ENCODE data around the gene SLC39A1. TPM values are rescaled to one million over a fixed set of nuclear protein-coding genes. Genes with fewer than 3 reads are reported as not detected.

SLC39A1 gene
- total RNA-seq, 2 donors from 2014 or later = 102 to 136 TPM

DNA sequence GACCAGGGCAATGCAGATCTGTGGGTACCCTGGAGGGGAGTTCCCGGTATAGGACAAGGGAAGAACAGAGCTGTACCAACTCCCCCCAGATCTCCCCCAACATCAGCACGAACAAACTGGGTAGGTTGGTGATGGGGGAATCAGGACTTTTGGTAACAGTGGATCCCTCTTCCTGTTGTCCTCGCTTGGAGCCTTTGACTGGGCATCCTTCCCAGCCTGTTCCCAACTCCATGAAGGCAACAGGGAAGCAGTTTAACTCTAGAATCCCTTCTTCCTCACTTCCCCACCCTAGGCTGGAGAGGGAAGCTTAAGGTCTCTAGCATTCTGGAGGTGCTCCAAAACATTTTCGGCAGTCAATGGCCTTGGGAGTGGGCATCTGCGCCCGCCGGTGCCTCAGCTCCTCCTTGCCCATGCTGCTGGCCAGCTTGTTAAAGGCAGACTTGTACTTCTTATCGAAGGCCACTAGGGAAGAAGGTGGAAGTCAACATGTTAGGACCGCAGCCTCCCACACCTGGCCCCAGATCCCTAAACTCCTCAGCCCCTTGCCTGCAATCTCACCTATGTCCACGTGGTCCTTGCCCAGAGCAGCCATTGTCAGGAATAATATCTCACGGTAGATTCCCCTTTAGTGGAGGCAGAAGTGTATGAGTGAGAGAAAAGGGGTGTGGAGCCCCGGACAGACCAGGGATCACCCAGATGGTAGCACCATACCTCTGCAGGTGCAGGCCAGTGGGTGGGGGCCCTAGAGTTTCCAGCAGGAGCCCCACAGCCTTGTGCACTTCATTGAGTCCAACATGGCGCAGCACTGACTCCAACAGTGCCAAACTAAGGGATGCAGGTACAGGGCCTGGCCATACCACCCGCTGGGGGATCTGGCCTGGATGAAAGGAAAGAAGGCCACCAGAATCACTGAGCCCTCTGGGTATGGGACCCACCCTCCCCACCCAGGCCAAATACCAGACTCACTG is 33.1 kb downstream of the SLC39A1 start:
- H3K36me3 ChIP-seq = peaks cover 32% of the 10 kb centered on the region
- no peak overlapping the region for H3K27ac ChIP-seq
- H3K9me3 ChIP-seq = no peaks in the 10 kb centered on the region
- ATAC-seq (ENCODE audit: insufficient number of reproducible peaks, low FRiP score, low read depth) (no peak), DNase-seq (ENCODE audit: low spot score) (no peak)
- TF ChIP-seq, protein P1, sequence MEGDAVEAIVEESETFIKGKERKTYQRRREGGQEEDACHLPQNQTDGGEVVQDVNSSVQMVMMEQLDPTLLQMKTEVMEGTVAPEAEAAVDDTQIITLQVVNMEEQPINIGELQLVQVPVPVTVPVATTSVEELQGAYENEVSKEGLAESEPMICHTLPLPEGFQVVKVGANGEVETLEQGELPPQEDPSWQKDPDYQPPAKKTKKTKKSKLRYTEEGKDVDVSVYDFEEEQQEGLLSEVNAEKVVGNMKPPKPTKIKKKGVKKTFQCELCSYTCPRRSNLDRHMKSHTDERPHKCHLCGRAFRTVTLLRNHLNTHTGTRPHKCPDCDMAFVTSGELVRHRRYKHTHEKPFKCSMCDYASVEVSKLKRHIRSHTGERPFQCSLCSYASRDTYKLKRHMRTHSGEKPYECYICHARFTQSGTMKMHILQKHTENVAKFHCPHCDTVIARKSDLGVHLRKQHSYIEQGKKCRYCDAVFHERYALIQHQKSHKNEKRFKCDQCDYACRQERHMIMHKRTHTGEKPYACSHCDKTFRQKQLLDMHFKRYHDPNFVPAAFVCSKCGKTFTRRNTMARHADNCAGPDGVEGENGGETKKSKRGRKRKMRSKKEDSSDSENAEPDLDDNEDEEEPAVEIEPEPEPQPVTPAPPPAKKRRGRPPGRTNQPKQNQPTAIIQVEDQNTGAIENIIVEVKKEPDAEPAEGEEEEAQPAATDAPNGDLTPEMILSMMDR (IDR thresholded peaks at IDR 0.05) = no peak
- no peaks in the 10 kb centered on the region for H3K4me1 ChIP-seq (ENCODE audit: control insufficient read depth in 1 of 2, low read depth in 2 of 2)
- H3K4me3 ChIP-seq = no peak overlapping the region
- no peaks in the 10 kb centered on the region for H3K27me3 ChIP-seq (replicated peaks; ENCODE audit: insufficient read depth)

DNA sequence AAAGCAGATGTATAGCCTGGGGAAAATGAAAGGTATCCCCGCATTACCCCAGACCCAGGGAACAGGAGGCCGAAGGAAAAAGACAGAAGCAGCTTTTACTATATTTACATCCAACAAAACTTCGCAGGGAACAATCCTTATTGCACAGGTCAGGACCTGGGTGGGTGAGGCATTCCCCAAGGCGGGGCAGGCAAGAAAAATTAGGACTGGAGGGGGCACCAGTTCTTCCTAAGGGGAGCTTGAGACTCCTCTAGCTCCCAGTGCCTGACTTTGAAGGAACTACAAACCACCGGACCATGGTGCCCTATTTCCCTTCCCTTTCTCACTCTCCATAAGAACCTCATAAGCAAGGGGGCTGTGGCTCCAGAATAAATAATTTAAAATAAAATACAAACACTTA is 33.9 kb downstream of the SLC39A1 start:
- Histone ChIP-seq H3K36me3 (peaks cover 27% of the 10 kb centered on the region), H3K4me1 (ENCODE audit: control insufficient read depth in 1 of 2, low read depth in 2 of 2) (no peaks in the 10 kb centered on the region), H3K4me3 (no peak overlapping the region), H3K27me3 (replicated peaks; ENCODE audit: insufficient read depth) (no peaks in the 10 kb centered on the region), H3K27ac (no peak overlapping the region), H3K9me3 (no peaks in the 10 kb centered on the region)
- no peak for ATAC-seq (ENCODE audit: insufficient number of reproducible peaks, low FRiP score, low read depth)
- no peak for DNase-seq (ENCODE audit: low spot score)
- TF ChIP-seq, protein P1 (IDR thresholded peaks at IDR 0.05) = no peak

DNA sequence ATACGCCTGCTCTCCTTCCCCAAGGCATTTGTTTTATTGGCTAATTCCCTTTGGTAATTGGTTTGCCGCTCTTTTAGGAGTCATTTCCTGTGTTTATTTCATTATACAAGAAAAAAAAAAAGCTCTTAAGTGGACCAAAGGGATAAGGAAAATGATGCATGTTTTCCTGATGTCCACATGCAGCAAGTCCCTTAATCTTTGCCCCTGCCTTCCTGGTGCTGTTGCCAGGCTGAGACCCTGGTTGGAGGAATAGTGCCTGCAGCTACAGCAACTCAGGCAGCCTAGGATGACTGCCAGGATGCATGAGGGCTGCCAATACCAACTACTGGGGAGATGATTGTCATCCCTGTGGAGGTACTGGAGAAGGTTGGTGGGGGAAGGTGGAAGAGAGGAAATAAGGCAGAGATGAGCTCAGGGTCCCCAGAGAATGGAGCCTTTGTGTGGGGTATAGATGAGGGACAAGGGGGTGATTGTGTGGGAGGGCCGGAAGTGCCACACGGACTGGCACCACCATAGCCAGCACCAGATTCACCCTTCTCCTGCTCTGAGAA is 34.5 kb downstream of the SLC39A1 start:
- Histone ChIP-seq H3K4me1 (ENCODE audit: control insufficient read depth in 1 of 2, low read depth in 2 of 2) (peaks cover 4% of the 10 kb centered on the region in 2 donors), H3K36me3 (peaks cover 24% of the 10 kb centered on the region), H3K9me3 (no peaks in the 10 kb centered on the region), H3K27me3 (replicated peaks; ENCODE audit: insufficient read depth) (no peaks in the 10 kb centered on the region), H3K27ac (no peak overlapping the region), H3K4me3 (no peak overlapping the region)
- no peak for DNase-seq (ENCODE audit: low spot score)
- ATAC-seq (ENCODE audit: insufficient number of reproducible peaks, low FRiP score, low read depth) = no peak
- TF ChIP-seq, protein P1 (IDR thresholded peaks at IDR 0.05) = no peak

DNA sequence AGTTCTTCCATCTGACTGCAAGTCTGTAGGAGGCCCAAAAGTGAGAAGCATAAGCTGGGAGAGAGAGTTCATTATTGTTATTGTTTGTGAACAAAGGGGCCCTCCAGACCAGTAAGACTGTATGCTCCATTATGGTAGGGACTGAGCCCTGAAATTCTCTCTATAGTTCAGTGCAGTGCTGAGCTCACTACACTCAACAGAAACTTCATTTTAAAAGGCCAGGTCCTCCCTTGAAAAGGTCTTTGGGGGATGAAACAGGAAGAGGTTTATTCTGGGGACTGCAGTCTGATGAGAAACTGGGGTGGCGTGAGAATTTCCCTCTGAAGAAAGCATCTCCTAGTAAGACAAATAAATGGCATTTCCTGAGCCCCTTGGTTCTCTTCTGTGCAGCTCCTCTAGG is 35.1 kb downstream of the SLC39A1 start:
- DNase-seq (ENCODE audit: low spot score) (no peak), ATAC-seq (ENCODE audit: insufficient number of reproducible peaks, low FRiP score, low read depth) (no peak)
- Histone ChIP-seq H3K9me3 (no peaks in the 10 kb centered on the region), H3K4me1 (ENCODE audit: control insufficient read depth in 1 of 2, low read depth in 2 of 2) (peaks cover 5 to 8% of the 10 kb centered on the region in 2 donors), H3K27ac (no peak overlapping the region), H3K36me3 (peaks cover 21% of the 10 kb centered on the region), H3K27me3 (replicated peaks; ENCODE audit: insufficient read depth) (no peaks in the 10 kb centered on the region), H3K4me3 (no peak overlapping the region)
- TF ChIP-seq, protein P1 (IDR thresholded peaks at IDR 0.05) = no peak

DNA sequence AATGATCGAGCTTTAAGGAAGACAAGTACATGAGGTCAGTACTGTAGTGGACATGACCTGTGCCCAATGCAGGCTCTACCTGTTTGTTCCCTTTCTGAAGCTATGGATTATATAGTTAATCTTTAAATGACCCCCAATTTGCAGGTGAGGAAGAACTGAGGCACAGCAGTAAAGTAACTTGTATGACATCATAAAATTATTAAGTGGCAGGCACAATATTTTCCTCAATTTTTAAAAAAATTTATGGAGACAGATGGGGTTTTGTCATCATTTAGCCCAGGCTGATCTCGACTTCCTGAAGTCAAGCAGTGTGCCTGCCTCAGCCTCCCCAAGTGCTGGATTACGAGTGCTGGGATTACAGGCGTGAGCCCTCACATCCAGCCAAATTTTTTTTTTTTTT is 36.9 kb downstream of the SLC39A1 start:
- no peak overlapping the region for H3K4me3 ChIP-seq
- DNase-seq (ENCODE audit: low spot score) (no peak), ATAC-seq (ENCODE audit: insufficient number of reproducible peaks, low FRiP score, low read depth) (no peak)
- H3K4me1 ChIP-seq (ENCODE audit: control insufficient read depth in 1 of 2, low read depth in 2 of 2) = peaks cover 8 to 12% of the 10 kb centered on the region in 2 donors
- H3K36me3 ChIP-seq = peaks cover 9% of the 10 kb centered on the region
- no peak overlapping the region for H3K27ac ChIP-seq
- TF ChIP-seq, protein P1 (IDR thresholded peaks at IDR 0.05) = no peak
- no peaks in the 10 kb centered on the region for H3K27me3 ChIP-seq (replicated peaks; ENCODE audit: insufficient read depth)
- H3K9me3 ChIP-seq = no peaks in the 10 kb centered on the region

Data from thoracic aorta (tissue), 2 donors.